Progenitor cell of endocrine pancreas (in vitro differentiated cells): ENCODE measurements around the gene GTPBP1. TPM values are rescaled to one million over a fixed set of nuclear protein-coding genes. Genes with fewer than 3 reads are reported as not detected.

ENCODE experiments used
- DNase-seq: peaks from one replicate; pipeline ENCODE4 v3.0.0; 2021; ENCODE audit warnings: low spot score; ENCODE audit not compliant: unreplicated experiment
- H3K27ac Mint-ChIP-seq: 2 replicates; pipeline ENCODE4 v1.8.0; 2021; ENCODE audit warnings: mild to moderate bottlenecking, moderate library complexity, mixed read lengths
- H3K27me3 Mint-ChIP-seq: 2 replicates; pipeline ENCODE4 v1.8.0; 2021; ENCODE audit warnings: mixed read lengths
- H3K36me3 Mint-ChIP-seq: 2 replicates; pipeline ENCODE4 v1.8.0; 2022; ENCODE audit warnings: mixed read lengths; ENCODE audit not compliant: insufficient read depth
- H3K4me1 Mint-ChIP-seq: 2 replicates; pipeline ENCODE4 v1.8.0; 2021; ENCODE audit warnings: low read depth, mixed read lengths
- H3K4me3 Mint-ChIP-seq: 2 replicates; pipeline ENCODE4 v1.8.0; 2021; ENCODE audit warnings: low read depth, mild to moderate bottlenecking, moderate library complexity, mixed read lengths
- H3K9me3 Mint-ChIP-seq: 2 replicates; pipeline ENCODE4 v1.8.0; 2021; ENCODE audit warnings: low read depth, mixed read lengths
- CTCF ChIP-seq: fragments of 200-600 bp; sonication (generic); IDR thresholded peaks from one replicate; pipeline ENCODE4 v1.5.0; 2021; ENCODE audit warnings: antibody characterized with exemption, mild to moderate bottlenecking; ENCODE audit not compliant: unreplicated experiment
- total RNA-seq: library from RNA; stranded (reverse); gene quantifications from 2 replicates; pipeline ENCODE4 v1.2.1, GENCODE V29; 2021

The GTPBP1 gene
- total RNA-seq, 1 donor from 2014 or later: 64.0 TPM

- Mint-ChIP-seq H3K9me3 (no peaks in the 10 kb centered on the region), H3K4me3 (peak overlapping the region; percentile 73), H3K4me1 (peaks cover 19% of the 10 kb centered on the region), H3K27ac (peak overlapping the region; percentile 88), H3K27me3 (no peaks in the 10 kb centered on the region), H3K36me3 (peaks cover 2% of the 10 kb centered on the region)
- DNase-seq: no peak
- TF ChIP-seq CTCF: no peak
These were observed 49.0 kb downstream of the GTPBP1 start for GRCh38 chr22:38754751-38755154.

- TF ChIP-seq CTCF: no peak
- H3K27ac Mint-ChIP-seq: peak overlapping the region; percentile 88
These were observed 49.6 kb downstream of the GTPBP1 start for GRCh38 chr22:38755155-38755910.

GRCh38 chr22:38755911-38756532 lies 50.3 kb downstream of the GTPBP1 start, which contains the start of gene SUN2:
Gene SUN2 (minus strand): TSS chr22:38755998. CDS start chr22:38752628, 3,370 bp downstream.
- no peak for TF ChIP-seq CTCF
- peak within 1 kb of the TSS; percentile 88 for H3K27ac Mint-ChIP-seq

More at GRCh38 chr22:38755155-38755910, 49.6 kb downstream of the GTPBP1 start:
- H3K4me3 Mint-ChIP-seq: peak overlapping the region; percentile 73
- H3K27me3 Mint-ChIP-seq: no peaks in the 10 kb centered on the region
- DNase-seq: peak; percentile 51
- peaks cover 19% of the 10 kb centered on the region for H3K4me1 Mint-ChIP-seq
- peaks cover 2% of the 10 kb centered on the region for H3K36me3 Mint-ChIP-seq
- H3K9me3 Mint-ChIP-seq: no peaks in the 10 kb centered on the region

GRCh38 chr22:38756711-38757463 lies 51.1 kb downstream of the GTPBP1 start:
- H3K4me1 Mint-ChIP-seq: peaks cover 19% of the 10 kb centered on the region
- peak overlapping the region; percentile 29 for H3K27ac Mint-ChIP-seq
- H3K9me3 Mint-ChIP-seq: no peaks in the 10 kb centered on the region
- no peak for TF ChIP-seq CTCF
- H3K4me3 Mint-ChIP-seq: peak overlapping the region; percentile 78
- H3K36me3 Mint-ChIP-seq: peaks cover 1% of the 10 kb centered on the region
- H3K27me3 Mint-ChIP-seq: no peaks in the 10 kb centered on the region
- no peak for DNase-seq

More at GRCh38 chr22:38755911-38756532, 50.3 kb downstream of the GTPBP1 start, which contains the start of gene SUN2:
- Mint-ChIP-seq H3K4me3 (peak within 1 kb of the TSS; percentile 78), H3K27me3 (no peaks in the 10 kb centered on the region), H3K4me1 (peaks cover 19% of the 10 kb centered on the region), H3K36me3 (peaks cover 2% of the 10 kb centered on the region), H3K9me3 (no peaks in the 10 kb centered on the region)
- peak; percentile 78 for DNase-seq

- no peak for DNase-seq
- TF ChIP-seq CTCF: no peak
- Mint-ChIP-seq H3K4me1 (peaks cover 19% of the 10 kb centered on the region), H3K9me3 (no peaks in the 10 kb centered on the region), H3K36me3 (peaks cover 1% of the 10 kb centered on the region), H3K4me3 (peak overlapping the region; percentile 21), H3K27ac (no peak overlapping the region), H3K27me3 (no peaks in the 10 kb centered on the region)
These were observed 51.7 kb downstream of the GTPBP1 start for GRCh38 chr22:38757464-38757757.
